Measurements from ENCODE around the gene RAP1GDS1.

Gene RAP1GDS1

DNA sequence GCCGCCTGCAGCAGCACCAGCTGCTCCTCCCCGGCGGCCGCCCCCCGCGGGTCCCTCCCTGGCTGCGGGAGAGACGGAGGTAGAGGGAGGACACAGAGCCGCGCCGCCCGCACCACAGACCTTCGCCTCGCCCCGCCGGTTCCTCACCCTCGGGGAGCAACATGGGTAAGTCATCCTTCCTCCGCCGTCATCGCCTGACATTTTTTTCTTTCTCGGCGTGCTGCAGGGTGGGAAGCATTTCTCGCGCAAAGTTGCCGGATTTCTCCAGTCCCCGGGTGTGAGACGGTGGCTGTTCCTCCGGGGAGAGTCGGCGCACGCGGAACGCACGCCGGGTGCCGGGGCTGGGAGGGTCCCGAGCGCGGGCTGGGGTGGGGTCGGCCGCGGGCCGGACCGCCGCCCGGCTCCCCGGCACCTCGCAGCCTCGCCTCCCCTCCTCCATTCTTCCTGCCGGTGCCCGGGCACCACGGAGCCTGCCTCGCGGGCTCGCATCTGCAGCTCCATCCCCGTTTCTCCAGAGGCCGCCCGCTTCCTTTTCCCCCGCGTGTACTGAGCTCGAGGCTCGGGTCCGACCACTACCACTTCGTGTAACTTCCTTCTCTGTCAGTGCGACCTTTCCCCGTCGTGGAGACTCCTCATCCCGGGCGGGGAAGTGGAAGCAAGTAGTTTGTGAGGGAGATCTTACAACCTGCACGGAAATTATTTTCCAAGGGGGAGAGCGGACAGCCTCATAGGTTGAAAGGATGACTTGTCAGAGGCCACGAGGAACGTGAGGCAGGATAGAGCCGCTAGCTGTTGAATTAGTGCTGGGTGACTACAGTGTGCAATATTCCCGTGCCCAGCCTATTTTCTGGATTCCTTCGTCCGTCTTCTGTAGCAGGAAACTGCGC is 464 bp downstream of the RAP1GDS1 start (continued):
- TF ChIP-seq, protein P1, sequence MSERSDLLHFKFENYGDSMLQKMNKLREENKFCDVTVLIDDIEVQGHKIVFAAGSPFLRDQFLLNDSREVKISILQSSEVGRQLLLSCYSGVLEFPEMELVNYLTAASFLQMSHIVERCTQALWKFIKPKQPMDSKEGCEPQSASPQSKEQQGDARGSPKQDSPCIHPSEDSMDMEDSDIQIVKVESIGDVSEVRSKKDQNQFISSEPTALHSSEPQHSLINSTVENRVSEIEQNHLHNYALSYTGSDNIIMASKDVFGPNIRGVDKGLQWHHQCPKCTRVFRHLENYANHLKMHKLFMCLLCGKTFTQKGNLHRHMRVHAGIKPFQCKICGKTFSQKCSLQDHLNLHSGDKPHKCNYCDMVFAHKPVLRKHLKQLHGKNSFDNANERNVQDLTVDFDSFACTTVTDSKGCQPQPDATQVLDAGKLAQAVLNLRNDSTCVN (tag by site-specific recombination; optimal IDR thresholded peaks at IDR 0.05): peak; percentile 76
- TF ChIP-seq ZNF37A (tag by site-specific recombination; IDR thresholded peaks at IDR 0.05): no peak

DNA sequence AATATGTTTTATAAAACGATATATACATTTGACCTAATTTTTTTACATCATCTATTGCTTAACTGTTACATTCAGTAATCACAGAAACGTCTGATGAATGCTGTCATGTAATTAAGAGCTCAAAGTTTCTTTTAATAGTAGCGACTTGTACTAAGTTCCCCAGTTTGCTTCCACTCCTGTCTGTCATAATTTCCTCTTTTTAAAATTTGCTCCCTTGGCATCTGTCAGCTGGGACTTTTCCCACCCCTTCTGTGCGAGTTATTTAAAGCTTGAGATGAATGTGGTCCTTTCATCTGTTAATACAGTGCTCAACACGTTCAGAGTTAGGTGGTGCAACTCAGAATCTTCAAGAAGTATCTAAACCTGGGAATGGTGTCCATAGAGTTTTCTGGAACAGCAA is 1.2 kb downstream of the RAP1GDS1 start:
- Histone ChIP-seq H3K9me3 (ENCODE audit: control insufficient read depth, insufficient read depth, low read depth, low read length) (no peaks in the 10 kb centered on the region), H3K36me3 (ENCODE audit: control insufficient read depth in 2 of 2, insufficient read depth in 1 of 2, low read length in 2 of 2) (no peaks in the 10 kb centered on the region), H3K27ac (ENCODE audit: extremely low read depth, low read depth, low read length) (no peak overlapping the region), H3K4me1 (ENCODE audit: control insufficient read depth, insufficient read depth, low read length) (no peaks in the 10 kb centered on the region), H3K4me3 (ENCODE audit: low read depth, low read length) (peak overlapping the region; percentile 74)
- ChIA-PET CTCF (interaction anchor here (0.6 to 0.7 kb wide), 2 partner anchors 71 to 744 kb away, joined by 3 read pairs; no protein-coding TSS in a partner anchor), POLR2A (interaction anchor here (0.5 to 1.7 kb wide), 2 partner anchors 733 to 1304 kb away, joined by 5 to 8 read pairs; partner anchors contain the start of gene METAP1)
- no peak for TF ChIP-seq SP7 (tag by site-specific recombination; IDR thresholded peaks at IDR 0.05)
- 0 out of 2 replicates have a peak, but pooled peaks have one; percentile 9 for TF ChIP-seq ZNF335 (tag by site-specific recombination; conservative IDR thresholded peaks at IDR 0.05)

DNA sequence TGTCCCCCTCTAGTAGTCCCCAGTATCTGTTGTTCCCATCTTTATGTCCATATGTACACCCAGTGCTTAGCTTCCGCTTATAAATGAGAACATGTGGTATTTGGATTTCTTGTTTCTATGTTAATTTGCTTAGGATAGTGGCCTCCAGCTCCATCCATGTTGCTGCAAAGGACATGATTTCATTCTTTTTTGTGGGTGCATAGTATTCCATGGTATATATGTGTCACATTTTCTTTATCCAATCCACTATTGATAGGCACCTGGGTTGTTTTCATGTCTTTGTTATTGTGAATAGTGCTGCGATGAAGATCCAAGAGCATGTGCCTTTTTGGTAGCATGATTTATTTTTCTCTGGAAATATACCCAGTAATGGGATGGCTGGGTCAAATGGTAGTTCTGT is 6.3 kb downstream of the RAP1GDS1 start:
- H3K4me3 ChIP-seq (ENCODE audit: low read depth, low read length): no peak overlapping the region
- no peaks in the 10 kb centered on the region for H3K4me1 ChIP-seq (ENCODE audit: control insufficient read depth, insufficient read depth, low read length)
- POLR2A ChIA-PET: no interaction called here
- no peaks in the 10 kb centered on the region for H3K36me3 ChIP-seq (ENCODE audit: control insufficient read depth in 2 of 2, insufficient read depth in 1 of 2, low read length in 2 of 2)
- H3K9me3 ChIP-seq (ENCODE audit: control insufficient read depth, insufficient read depth, low read depth, low read length): no peaks in the 10 kb centered on the region
- CTCF ChIA-PET: no interaction called here
- TF ChIP-seq ZNF629 (tag by site-specific recombination; IDR thresholded peaks at IDR 0.05) (no peak), SETDB1 (IDR thresholded peaks at IDR 0.05; ENCODE audit: insufficient read length, low read length) (no peak), ZNF146 (tag by site-specific recombination; IDR thresholded peaks at IDR 0.05) (peak; percentile 55), KLF1 (tag by site-specific recombination; IDR thresholded peaks at IDR 0.05) (no peak)
- TF ChIP-seq, protein P2, sequence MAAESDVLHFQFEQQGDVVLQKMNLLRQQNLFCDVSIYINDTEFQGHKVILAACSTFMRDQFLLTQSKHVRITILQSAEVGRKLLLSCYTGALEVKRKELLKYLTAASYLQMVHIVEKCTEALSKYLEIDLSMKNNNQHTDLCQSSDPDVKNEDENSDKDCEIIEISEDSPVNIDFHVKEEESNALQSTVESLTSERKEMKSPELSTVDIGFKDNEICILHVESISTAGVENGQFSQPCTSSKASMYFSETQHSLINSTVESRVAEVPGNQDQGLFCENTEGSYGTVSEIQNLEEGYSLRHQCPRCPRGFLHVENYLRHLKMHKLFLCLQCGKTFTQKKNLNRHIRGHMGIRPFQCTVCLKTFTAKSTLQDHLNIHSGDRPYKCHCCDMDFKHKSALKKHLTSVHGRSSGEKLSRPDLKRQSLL (tag by site-specific recombination; IDR thresholded peaks at IDR 0.05): no peak
- TF ChIP-seq, protein P3, sequence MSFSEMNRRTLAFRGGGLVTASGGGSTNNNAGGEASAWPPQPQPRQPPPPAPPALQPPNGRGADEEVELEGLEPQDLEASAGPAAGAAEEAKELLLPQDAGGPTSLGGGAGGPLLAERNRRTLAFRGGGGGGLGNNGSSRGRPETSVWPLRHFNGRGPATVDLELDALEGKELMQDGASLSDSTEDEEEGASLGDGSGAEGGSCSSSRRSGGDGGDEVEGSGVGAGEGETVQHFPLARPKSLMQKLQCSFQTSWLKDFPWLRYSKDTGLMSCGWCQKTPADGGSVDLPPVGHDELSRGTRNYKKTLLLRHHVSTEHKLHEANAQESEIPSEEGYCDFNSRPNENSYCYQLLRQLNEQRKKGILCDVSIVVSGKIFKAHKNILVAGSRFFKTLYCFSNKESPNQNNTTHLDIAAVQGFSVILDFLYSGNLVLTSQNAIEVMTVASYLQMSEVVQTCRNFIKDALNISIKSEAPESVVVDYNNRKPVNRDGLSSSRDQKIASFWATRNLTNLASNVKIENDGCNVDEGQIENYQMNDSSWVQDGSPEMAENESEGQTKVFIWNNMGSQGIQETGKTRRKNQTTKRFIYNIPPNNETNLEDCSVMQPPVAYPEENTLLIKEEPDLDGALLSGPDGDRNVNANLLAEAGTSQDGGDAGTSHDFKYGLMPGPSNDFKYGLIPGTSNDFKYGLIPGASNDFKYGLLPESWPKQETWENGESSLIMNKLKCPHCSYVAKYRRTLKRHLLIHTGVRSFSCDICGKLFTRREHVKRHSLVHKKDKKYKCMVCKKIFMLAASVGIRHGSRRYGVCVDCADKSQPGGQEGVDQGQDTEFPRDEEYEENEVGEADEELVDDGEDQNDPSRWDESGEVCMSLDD (tag by site-specific recombination; IDR thresholded peaks at IDR 0.05): no peak
- H3K27ac ChIP-seq (ENCODE audit: extremely low read depth, low read depth, low read length): no peak overlapping the region

DNA sequence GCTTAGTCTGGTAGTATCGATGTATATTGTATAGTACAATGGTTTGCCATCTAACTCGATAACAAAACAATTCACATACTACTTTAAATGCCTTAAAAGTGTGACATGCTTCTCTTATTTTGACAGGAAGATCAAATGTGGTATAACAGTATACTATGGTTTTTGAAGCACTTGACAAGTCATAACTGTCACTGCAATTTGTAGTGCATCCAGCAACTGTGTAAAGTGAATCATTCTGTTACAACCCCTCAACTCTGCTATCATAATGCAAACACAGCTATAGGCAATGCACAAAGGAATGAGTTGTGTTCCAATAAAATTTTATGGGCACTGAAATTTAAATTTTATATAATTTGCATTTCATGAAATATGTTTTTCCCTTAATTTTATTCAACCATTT is 14.0 kb downstream of the RAP1GDS1 start:
- no peaks in the 10 kb centered on the region for H3K9me3 ChIP-seq (ENCODE audit: control insufficient read depth, insufficient read depth, low read depth, low read length)
- ChIA-PET POLR2A (no interaction called here), CTCF (no interaction called here)
- no peaks in the 10 kb centered on the region for H3K36me3 ChIP-seq (ENCODE audit: control insufficient read depth in 2 of 2, insufficient read depth in 1 of 2, low read length in 2 of 2)
- no peaks in the 10 kb centered on the region for H3K4me1 ChIP-seq (ENCODE audit: control insufficient read depth, insufficient read depth, low read length)
- H3K4me3 ChIP-seq (ENCODE audit: low read depth, low read length): no peak overlapping the region
- TF ChIP-seq ZNF677 (tag by site-specific recombination; IDR thresholded peaks at IDR 0.05): no peak
- no peak for TF ChIP-seq ZNF335 (tag by site-specific recombination; conservative IDR thresholded peaks at IDR 0.05)
- TF ChIP-seq ZNF530 (tag by site-specific recombination; IDR thresholded peaks at IDR 0.05; ENCODE audit: low read depth): no peak
- TF ChIP-seq ZNF768 (tag by site-specific recombination; IDR thresholded peaks at IDR 0.05): no peak
- no peak for TF ChIP-seq ZNF521 (tag by site-specific recombination; IDR thresholded peaks at IDR 0.05)
- TF ChIP-seq, protein P4, sequence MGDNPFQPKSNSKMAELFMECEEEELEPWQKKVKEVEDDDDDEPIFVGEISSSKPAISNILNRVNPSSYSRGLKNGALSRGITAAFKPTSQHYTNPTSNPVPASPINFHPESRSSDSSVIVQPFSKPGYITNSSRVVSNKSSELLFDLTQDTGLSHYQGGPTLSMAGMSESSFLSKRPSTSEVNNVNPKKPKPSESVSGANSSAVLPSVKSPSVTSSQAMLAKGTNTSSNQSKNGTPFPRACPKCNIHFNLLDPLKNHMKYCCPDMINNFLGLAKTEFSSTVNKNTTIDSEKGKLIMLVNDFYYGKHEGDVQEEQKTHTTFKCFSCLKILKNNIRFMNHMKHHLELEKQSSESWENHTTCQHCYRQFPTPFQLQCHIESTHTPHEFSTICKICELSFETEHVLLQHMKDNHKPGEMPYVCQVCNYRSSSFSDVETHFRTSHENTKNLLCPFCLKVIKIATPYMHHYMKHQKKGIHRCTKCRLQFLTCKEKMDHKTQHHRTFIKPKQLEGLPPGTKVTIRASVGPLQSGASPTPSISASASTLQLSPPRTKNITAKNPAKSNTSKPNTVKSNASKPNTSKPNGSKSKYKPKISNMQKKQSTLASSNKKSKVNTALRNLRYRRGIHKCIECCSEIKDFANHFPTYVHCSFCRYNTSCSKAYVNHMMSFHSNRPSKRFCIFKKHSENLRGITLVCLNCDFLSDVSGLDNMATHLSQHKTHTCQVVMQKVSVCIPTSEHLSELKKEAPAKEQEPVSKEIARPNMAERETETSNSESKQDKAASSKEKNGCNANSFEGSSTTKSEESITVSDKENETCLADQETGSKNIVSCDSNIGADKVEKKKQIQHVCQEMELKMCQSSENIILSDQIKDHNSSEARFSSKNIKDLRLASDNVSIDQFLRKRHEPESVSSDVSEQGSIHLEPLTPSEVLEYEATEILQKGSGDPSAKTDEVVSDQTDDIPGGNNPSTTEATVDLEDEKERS (tag by site-specific recombination; IDR thresholded peaks at IDR 0.05): no peak
- H3K27ac ChIP-seq (ENCODE audit: extremely low read depth, low read depth, low read length): no peak overlapping the region
